IPS-11a (cell line): ENCODE data around the gene CCDC51.

Source experiments
- H3K4me3 ChIP-seq: one replicate; pipeline ENCODE4 v1.5.1; 2013; ENCODE audit warnings: low read depth, low read length, control low read depth

CCDC51 gene

DNA sequence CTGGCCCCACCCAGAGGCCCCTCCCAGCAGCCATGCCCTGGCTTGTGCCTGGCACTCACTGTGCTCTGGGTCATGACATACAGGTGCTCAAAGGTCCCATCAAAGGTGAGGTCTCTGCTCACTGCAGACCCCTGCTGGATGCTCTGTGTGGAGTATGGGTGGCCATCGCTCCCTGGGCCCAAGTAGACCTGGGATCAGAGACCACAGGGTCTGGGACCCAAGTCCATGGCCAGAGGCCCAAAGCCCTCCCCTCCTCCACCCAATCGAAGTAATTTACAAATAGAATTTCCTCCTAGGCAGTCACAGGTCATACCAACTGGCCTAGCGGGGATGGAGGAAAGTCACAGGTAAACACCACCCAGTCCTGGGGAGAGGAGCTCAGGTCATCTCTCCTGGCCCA lies 17.6 kb downstream of the CCDC51 start:
- no peak overlapping the region for H3K4me3 ChIP-seq

- no peak overlapping the region for H3K4me3 ChIP-seq
Observed at GRCh38 chr3:48420561-48420960, 19.4 kb downstream of the CCDC51 start.

DNA sequence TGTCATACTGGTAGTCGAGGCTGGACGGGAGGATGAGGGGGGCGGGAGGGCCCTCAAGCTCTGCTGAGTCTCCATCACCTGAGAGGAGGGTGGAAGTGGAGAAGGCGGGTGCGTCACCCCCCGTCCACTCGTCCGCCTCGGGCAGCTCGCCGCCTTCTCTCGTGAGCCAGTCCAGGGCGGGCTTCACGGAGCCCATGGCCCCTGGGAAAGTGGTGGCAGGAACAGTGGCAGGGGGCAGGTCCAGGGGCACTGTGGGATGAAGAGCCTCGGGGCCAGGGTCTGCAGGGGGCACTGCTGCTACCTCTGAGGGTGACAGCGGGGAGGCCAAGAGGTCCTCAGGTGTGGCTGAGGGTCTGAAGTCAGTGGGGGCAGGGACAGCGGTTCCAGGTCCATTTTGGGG lies 20.3 kb downstream of the CCDC51 start:
- no peak overlapping the region for H3K4me3 ChIP-seq

DNA sequence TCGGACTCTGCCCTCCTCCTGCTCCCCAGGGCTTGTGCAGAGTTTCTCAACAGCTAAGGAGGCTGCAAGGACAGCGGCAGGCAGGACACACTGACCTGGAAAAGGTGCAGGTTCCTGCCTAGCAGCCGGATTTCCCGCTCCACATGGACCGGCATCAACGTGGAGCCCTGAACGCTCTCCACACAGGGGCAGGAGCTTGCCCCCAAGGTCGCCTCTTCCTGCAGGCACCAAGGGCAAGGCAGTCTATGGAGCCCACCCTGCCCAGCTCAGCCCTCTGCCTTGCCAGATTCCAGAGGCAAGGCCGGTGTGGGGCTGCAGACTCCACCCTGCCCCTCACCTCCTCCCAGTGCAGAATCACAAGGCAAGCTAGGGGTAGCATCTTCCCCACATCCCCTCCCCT lies 20.8 kb downstream of the CCDC51 start:
- H3K4me3 ChIP-seq = no peak overlapping the region

DNA sequence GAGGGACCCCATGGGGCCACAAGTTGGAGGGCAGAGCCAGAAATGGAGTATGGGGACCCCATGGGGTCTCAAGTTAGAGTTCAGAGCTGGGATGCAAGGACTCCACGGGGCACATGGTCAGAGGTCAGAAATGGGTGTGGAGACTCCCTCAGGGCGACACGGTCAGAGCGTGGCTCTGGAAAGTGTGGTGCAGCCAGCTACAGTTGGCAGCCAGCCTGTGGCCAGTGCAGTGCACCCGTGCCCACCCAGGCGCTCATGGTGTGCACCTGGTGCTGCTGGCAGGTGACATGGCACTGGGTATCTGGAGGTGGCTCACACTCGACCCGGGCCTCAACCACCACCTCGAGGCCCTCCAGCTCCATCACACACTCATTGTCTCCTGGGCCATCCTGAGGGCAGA lies 21.3 kb downstream of the CCDC51 start:
- no peak overlapping the region for H3K4me3 ChIP-seq

GRCh38 chr3:48418140-48418539 lies 21.8 kb downstream of the CCDC51 start:
- no peak overlapping the region for H3K4me3 ChIP-seq

DNA sequence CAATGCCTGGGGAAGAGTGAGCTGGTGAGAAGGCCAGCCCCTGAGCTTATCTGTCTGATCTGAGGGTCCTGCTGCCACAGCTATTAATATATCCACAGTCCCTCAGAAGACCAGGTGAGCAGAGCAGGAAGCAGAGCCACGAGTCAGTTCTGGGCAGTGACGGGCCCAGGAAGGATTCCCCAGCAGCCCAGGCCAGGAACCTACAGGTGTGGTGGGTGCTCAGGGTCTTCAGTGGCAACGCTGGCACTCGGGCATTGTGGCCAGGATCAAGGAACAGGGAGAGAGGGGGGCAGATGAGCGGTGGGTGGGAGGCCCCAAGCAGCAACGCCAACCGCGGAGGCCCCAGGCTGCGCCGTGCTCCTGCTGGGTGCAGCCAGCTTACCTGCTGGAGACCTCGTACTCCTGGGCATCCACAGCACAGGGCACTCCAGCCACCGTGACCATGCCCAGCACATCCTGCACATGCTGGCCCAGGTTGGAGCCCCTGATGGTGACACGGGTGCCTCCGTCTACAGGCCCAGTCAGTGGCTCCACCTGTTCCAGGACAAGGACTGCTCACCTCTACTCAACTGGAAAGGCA lies 22.3 kb downstream of the CCDC51 start:
- no peak overlapping the region for H3K4me3 ChIP-seq

- H3K4me3 ChIP-seq = no peak overlapping the region
Observed at GRCh38 chr3:48416546-48416945, 23.4 kb downstream of the CCDC51 start.

DNA sequence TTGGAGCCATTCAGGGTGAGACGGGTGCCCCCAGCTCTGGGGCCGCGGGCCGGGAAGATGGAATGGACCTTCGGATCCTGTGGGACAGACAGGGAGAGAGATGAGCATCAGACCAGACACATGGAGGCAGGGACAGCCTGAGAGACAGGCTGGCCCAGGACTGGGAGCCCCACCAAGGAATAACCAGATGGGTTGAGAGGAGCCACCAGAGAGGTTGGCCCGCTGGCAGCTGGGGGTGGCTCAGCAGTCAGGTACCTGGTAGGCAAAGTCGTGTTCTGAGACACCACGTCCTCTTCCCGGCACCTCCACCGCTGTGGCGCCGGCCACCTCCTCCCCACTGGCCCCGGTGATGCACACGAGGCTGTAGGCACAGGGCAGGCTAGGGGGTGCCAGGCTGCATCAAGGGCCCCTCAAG lies 23.8 kb downstream of the CCDC51 start:
- H3K4me3 ChIP-seq = no peak overlapping the region

GRCh38 chr3:48415251-48415953 lies 24.5 kb downstream of the CCDC51 start:
- H3K4me3 ChIP-seq = no peak overlapping the region

DNA sequence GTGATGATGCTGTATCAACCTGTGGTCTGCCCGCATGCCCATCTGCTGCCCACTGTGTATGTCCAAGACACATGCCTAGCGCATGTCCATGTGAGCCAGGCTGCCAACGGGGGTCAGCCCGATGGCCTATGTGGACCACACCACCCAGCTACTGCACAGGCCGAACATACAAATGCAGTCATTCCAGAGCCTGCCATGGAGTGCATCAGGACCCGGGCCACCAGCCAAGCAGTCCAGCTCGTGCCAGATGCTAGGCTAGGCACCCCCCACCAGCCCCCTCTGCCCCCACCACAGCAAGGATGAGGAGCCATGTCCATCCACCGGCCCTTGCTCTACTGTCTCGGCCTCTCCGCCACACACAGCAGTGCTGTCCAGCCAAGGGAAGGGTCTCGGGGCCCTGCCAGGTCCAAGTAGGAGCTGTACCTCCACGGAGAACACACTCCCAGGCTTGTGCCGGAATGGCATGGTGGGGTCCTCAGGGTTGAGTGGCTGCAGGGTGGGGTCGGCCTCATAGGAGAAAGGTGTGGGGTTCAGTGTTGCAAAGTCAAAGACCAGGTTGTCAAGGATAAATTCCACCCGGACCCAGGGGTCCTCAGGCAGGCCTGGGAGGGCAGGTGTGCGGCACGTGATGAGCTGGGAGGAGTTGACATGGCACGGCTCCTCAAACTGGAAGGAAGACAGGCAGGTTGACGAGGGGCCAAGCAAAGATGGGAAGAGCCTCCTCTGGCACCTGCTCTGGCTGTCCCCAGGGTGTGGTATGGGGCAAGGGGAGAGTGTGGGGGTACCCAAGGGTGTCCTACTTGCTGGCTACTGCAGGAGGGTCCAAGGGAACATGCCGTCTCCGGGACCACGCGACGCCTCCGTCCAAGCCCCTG lies 25.3 kb downstream of the CCDC51 start:
- H3K4me3 ChIP-seq = no peak overlapping the region

DNA sequence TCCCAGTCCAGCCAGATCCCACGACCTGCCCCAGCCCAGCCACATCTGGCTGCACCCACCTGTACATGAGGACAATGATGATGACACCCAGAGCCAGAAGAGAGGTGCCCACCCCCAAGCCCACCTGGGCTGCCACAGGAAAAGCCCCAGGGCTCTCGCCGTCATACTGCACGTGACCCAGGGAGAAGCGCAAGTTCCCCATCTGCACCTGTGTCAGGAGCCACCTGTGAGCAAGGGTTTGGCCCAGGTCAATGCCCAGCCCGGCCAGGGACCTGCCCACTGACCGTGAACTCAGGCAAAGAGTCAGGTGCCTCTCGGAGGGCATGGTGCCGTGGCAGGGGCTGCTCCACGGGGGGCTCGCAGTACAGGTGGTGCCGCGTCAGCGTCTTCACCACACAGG lies 26.3 kb downstream of the CCDC51 start:
- H3K4me3 ChIP-seq = no peak overlapping the region

DNA sequence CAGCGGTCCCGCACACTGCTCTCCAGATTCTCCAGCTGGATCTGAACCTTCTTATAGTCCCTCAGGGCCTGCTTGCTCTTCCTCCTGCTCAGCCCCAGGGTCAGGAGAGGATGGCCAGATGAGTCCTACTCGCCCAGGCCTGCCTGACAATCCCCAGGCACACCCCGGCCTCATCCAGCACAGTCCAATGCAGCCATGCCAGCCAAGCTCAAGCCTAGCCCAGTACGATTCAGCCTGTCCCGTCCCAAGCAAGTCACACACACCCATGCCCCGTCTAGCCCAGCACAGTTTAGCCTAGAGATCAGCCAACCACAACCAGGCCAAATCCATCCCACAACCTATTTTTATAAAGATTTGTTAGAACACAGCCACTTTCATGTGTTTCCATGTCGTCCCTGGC lies 26.8 kb downstream of the CCDC51 start:
- no peak overlapping the region for H3K4me3 ChIP-seq

DNA sequence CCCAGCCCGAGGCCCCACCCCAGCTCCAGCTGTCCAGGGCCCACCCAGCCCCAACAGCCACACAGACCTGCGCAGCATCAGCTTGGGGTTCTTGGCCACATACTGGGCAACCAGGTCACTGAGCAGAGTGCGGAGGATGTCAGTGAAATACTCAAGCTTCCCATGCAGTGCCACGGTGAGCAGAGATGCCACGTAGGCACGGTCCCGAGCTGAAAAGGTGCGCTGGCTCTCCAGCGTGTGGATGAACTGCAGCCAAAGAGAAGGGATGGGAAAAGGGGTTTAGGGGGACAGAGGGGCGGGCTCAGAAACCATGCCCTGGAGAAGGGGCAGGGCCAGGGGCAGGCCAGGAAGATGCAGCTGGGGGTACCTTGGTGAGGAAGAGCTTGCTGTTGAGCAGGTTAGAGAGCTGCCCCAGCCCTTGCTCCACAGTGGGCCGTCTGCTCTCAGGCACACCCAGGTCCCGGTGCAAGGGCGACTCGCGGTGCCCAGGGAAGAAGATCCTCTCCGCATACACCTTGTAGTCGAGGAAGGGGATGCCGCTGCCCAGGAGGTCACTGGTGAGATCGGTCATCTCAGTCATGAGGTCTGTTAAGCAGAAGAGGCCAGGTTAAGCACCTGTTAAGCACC lies 27.4 kb downstream of the CCDC51 start:
- no peak overlapping the region for H3K4me3 ChIP-seq

GRCh38 chr3:48411606-48412374 lies 28.1 kb downstream of the CCDC51 start:
- H3K4me3 ChIP-seq = no peak overlapping the region

GRCh38 chr3:48411041-48411588 lies 28.8 kb downstream of the CCDC51 start:
- H3K4me3 ChIP-seq = no peak overlapping the region

DNA sequence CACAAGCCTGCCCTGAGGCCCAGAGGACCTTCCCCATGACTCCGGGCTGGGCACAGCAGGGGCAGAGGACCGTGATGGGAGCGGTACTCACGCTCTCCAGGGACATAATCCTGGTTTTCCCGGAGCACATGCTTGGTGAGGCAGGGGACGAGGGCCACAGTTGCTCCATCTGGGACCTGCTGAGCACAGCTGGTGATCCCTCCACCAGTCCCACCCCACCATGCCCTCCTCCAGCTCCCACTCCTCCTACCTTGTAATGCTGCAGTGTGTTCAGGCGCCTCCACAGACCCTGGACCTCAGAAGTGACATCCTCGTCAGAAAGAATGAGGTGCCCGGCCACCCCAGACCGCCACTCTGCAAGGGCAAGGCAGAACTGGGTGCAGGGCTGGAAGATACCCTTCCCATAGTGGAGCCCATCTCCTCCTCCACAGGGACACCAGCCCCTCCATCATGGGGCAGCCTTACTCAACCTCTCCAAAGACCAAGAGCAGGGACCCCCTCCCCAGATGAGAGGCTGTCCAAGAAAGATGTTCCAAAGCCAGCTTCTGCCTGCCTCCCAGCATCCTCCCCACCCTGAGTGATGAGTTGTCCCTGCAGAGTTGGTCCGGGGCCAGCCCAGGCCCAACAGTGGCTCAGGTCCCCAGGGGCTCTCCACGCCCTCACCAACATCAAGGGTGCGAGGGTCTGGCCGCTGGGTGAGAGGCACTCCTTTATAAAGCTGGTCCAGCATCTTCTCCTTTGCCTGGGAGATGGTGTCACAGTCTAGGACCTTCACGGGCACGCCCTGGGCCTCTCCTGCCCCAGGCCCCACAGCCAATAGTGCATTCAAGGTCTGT lies 29.5 kb downstream of the CCDC51 start:
- no peak overlapping the region for H3K4me3 ChIP-seq

GRCh38 chr3:48409291-48410201 lies 30.4 kb downstream of the CCDC51 start:
- H3K4me3 ChIP-seq = no peak overlapping the region
